GM21825 (cell line): ENCODE measurements around the gene EIF4B.

Experiments used
- ATAC-seq: cut with Tn5 transposase; IDR thresholded peaks from one replicate; pipeline ENCODE4 v1.9.1; 2021; ENCODE audit warnings: mild to moderate bottlenecking, moderate library complexity; ENCODE audit not compliant: unreplicated experiment

EIF4B gene

GRCh38 chr12:53068811-53069585 lies 62.7 kb downstream of the EIF4B start:
- ATAC-seq = no peak

GRCh38 chr12:53069621-53070410 lies 63.6 kb downstream of the EIF4B start:
- no peak for ATAC-seq

GRCh38 chr12:53070877-53071492 lies 64.7 kb downstream of the EIF4B start:
- no peak for ATAC-seq

DNA sequence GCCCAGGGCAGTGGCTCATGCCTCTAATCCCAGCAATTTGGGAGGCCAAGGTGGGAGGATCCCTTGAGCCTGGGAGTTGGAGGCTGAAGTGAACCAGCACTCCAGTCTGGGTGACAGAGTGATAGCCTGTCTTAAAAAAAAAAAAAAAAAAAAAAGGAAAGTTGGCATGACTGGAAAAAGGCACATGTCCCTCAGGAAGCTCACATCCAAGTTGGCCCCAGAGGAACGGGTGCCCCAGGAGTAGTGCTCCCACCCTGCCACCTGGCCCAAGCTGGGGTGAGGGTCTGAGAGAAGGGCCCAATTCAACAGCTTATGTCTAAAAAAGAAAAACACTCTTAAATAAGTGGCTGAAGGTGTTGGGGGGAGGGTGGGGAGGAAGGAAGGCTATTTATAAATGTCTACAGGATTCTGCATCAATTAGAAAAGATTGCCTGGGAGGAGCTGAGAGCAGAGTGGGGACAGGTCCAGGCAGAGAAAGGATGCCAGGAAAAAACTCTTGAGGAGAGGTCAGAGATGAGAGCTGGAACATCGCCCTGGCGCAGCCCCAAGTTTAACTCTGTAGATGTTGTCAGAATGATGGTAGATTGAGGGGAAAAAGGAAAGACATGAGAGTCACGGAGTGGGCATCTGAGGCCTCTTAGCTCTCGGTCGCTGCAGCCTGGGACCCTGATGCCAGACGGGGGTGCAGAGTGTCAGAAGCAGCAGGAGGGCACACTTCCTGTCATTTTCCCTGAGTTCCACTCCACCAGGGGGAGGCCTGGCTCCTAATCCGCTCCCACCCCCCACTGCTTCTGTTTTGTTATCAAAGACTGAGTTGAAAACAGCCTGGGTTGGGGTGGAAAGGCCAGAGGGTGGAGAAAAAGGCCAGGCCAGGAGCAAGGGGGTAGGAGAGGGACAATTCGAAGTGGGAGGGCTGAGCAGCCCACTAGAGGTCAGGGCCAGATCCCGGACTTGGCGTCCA lies 65.6 kb downstream of the EIF4B start:
- no peak for ATAC-seq

- no peak for ATAC-seq
Observed at GRCh38 chr12:53073881-53074280, 67.6 kb downstream of the EIF4B start.

GRCh38 chr12:53074283-53074998 lies 68.2 kb downstream of the EIF4B start:
- no peak for ATAC-seq

DNA sequence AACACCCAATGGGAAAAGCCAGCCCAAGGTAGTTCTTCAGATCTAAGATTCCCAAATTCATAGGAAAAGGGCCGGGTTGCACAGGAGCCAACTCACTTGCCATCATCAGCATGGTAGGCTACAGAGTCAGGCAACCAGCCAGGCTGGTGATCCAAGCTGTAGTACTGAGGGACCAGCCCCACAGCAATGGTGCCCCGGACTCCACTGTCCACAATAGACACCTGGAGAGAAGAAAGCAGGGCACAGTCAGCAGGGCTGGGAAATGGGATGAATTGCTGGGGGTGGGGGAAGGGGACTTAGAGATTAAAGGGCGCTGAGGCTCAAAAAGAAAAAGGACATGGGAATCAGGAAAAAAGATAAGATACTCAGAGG lies 68.7 kb downstream of the EIF4B start:
- no peak for ATAC-seq

DNA sequence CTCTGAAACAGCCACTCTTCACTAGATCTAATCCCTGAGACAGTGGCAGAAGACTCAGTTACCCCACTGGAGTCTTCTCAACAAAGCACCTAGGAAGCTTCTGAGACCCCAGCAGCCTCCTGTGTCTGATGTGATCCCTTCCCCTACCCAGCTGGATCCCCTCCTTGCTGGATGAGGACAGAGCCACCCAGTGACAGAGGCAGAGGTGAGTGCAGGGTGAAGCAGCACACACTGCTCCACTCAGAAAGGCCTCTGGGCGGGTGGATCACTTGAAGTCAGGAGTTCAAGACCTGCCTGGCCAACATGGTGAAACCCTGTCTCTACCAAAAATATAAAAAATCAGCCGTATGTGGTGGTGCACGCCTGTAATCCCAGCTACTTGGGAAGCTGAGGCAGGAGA lies 70.2 kb downstream of the EIF4B start:
- no peak for ATAC-seq

GRCh38 chr12:53077030-53077429 lies 70.8 kb downstream of the EIF4B start:
- no peak for ATAC-seq

DNA sequence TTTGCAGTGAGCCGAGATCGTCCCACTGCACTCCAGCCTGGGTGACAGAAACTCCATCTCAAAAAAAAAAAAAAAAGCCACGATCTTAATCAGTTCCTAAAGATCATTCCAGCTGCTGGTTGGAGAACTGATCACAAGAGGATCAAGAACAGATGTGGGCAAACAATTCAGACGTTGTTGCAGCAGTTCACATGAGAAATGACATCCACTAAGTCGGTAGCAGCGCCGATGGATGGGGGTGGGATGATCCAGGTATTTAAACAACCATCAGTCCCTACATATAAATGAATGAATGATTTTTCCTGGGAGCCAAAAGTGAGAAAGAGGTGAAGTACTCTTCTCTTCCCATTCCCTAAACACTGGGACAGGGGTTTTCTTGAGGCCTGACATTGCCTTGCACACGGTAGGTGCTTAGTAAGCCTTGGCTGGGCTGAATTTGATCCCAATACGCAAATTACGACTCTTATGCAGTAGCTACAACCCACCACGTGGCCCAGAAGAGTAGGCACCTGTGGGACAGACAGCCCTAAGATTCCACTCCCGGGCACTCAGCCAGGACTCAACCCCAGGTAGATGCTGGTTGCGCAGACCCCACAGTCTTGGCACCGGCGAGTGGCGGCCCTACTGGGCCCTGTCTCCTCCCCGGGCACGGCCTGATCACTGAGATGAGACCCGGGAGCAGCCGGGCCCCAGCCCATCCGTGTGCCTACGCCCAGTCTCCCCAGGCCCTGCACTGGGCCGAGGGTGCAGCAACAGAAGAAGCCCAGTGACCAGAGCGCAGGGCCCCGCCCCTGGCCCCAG lies 72.4 kb downstream of the EIF4B start:
- no peak for ATAC-seq

GRCh38 chr12:53079226-53080117 lies 73.2 kb downstream of the EIF4B start, which contains the start of gene SPRYD3:
Gene SPRYD3, minus strand, starts transcription at chr12:53079390. Its CDS starts 57 bp downstream, at chr12:53079333.
- peak; percentile 98 for ATAC-seq

- ATAC-seq = no peak
Observed at GRCh38 chr12:53082637-53083175, 76.5 kb downstream of the EIF4B start.

DNA sequence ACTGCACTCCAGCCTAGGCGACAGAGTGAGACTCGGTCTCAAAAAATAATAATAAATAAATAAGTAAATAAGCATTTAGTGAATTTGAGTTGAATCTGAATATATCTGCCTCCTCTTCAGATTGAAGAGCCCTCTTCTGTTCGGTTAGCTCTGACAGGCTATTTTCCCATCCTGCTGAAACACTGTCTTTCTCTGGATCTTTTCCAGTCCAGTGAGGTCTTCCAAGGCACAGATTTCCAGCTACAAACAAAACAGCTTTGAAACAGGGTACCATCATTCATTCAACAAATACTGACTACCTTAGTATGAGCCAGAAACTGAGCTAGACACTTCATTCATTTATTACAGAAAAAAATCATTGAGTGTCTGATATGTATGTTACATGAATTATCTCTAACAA lies 80.1 kb downstream of the EIF4B start:
- no peak for ATAC-seq

DNA sequence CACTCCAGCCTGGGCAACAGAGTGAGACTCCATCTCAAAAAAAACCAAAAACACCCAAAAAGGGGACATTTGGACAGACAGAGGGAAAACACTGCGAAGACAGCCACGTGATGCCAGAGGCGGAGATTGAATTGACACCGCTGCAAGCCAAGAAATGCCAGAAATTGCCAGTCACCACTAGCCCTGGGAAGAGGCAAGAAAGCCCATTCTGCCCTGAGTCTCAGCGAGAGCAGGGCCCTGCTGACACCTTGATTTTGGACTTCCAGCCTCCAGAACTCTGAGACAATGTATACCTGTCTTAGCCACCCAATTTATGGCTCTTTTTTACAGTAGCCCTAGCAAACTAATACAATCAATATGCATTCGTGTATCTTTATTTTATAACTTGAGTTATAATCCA lies 83.8 kb downstream of the EIF4B start:
- ATAC-seq = no peak

DNA sequence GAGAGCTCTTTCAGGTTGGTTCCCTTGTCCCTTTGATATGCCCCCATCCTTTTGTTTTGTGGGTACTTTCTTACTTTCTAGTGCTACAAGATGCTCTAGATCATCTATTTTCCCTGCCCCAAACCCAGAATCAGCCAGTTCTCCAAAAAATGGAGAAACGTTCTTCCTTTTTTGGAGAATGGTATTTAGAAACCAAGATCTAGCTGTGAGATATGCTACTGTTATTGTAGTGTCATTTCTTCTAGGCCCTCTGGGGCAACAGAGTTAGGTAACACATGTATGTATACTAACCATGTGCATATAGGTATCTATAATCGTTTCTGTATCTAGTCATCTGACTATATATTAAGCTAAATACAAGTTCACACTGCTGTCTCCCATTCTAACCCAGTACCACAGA lies 84.3 kb downstream of the EIF4B start:
- no peak for ATAC-seq

- no peak for ATAC-seq
Observed at GRCh38 chr12:53091756-53092155, 85.5 kb downstream of the EIF4B start.
